HepG2 (cell line): ENCODE measurements around the gene UROS. TPM values are rescaled to one million over a fixed set of nuclear protein-coding genes. Genes with fewer than 3 reads are reported as not detected.

Experiments
- ATF7 ChIP-seq, 2 experiments: fragments of 450-650 bp in 1 of 2; sonication (generic) in 1 of 2; formaldehyde crosslinking in 1 of 2; IDR thresholded peaks; 2 replicates each; pipeline versions ENCODE4 v1.4.0 to v1.6.1; 2016 to 2020; ENCODE audit warnings: antibody characterized with exemption in 1 of 2, mild to moderate bottlenecking in 1 of 2, missing genetic modification reagents in 1 of 2
- HOXD1 ChIP-seq: sonication (generic); formaldehyde crosslinking; IDR thresholded peaks from 2 replicates; pipeline ENCODE4 v1.5.0; 2020; ENCODE audit warnings: missing genetic modification reagents
- KLF6 ChIP-seq: IDR thresholded peaks from 2 replicates; pipeline ENCODE4 v1.8.0; 2016; ENCODE audit warnings: missing biosample characterization, missing genetic modification reagents
- MIER3 ChIP-seq: IDR thresholded peaks from 2 replicates; pipeline ENCODE4 v1.6.1; 2016; ENCODE audit warnings: missing compliant biosample characterization, borderline replicate concordance
- MTA3 ChIP-seq: sonication (generic); formaldehyde crosslinking; IDR thresholded peaks from 2 replicates; pipeline ENCODE4 v1.4.0; 2020; ENCODE audit warnings: missing genetic modification reagents
- NFIB ChIP-seq: sonication (generic); formaldehyde crosslinking; IDR thresholded peaks from 2 replicates; pipeline ENCODE4 v1.9.0; 2021; ENCODE audit warnings: missing genetic modification reagents, mild to moderate bottlenecking, borderline replicate concordance
- NR1H2 ChIP-seq: sonication (generic); formaldehyde crosslinking; IDR thresholded peaks from 2 replicates; pipeline ENCODE4 v1.8.1; 2022; ENCODE audit warnings: low read depth, missing genetic modification reagents, borderline replicate concordance
- PITX1 ChIP-seq: sonication (generic); formaldehyde crosslinking; IDR thresholded peaks from 2 replicates; pipeline ENCODE4 v1.5.1; 2020; ENCODE audit warnings: mild to moderate bottlenecking, missing genetic modification reagents
- REL ChIP-seq: sonication (generic); formaldehyde crosslinking; conservative IDR thresholded peaks from 2 replicates; pipeline ENCODE4 v1.8.0; 2022; ENCODE audit warnings: mild to moderate bottlenecking, missing genetic modification reagents, moderate library complexity
- RFXAP ChIP-seq: sonication (generic); formaldehyde crosslinking; IDR thresholded peaks from 2 replicates; pipeline ENCODE4 v1.4.0; 2020; ENCODE audit warnings: missing genetic modification reagents, borderline replicate concordance
- SIN3B ChIP-seq: fragments of 150-350 bp; IDR thresholded peaks from 2 replicates; pipeline ENCODE4 v1.6.1; 2014; ENCODE audit warnings: low read length
- SMAD1 ChIP-seq: sonication (generic); formaldehyde crosslinking; IDR thresholded peaks from 2 replicates; pipeline ENCODE4 v1.4.0; 2020; ENCODE audit warnings: missing genetic modification reagents, low read depth, mild to moderate bottlenecking, borderline replicate concordance
- SMAD9 ChIP-seq: sonication (generic); formaldehyde crosslinking; IDR thresholded peaks from 2 replicates; pipeline ENCODE4 v1.5.1; 2020; ENCODE audit warnings: mild to moderate bottlenecking, missing genetic modification reagents
- SP140L ChIP-seq: sonication (generic); formaldehyde crosslinking; IDR thresholded peaks from 2 replicates; pipeline ENCODE4 v1.4.0; 2020; ENCODE audit warnings: missing genetic modification reagents, borderline replicate concordance
- TAF1 ChIP-seq: sonication (generic); formaldehyde crosslinking; IDR thresholded peaks from 2 replicates; pipeline ENCODE4 v1.4.0; 2020; ENCODE audit warnings: missing genetic modification reagents
- TAF15 ChIP-seq: fragments of 200-400 bp; formaldehyde crosslinking; IDR thresholded peaks from one replicate; pipeline ENCODE4 v1.6.1; 2018; ENCODE audit warnings: mild to moderate bottlenecking, low read depth, low read length; ENCODE audit not compliant: poor library complexity, severe bottlenecking
- TEAD2 ChIP-seq: sonication (generic); formaldehyde crosslinking; IDR thresholded peaks from 2 replicates; pipeline ENCODE4 v1.9.0; 2021; ENCODE audit warnings: missing genetic modification reagents
- YEATS2 ChIP-seq: sonication (generic); formaldehyde crosslinking; IDR thresholded peaks from 2 replicates; pipeline ENCODE4 v1.4.0; 2020; ENCODE audit warnings: missing genetic modification reagents, borderline replicate concordance
- ZBTB20 ChIP-seq: sonication (generic); formaldehyde crosslinking; IDR thresholded peaks from 2 replicates; pipeline ENCODE4 v1.8.1; 2023; ENCODE audit warnings: missing genetic modification reagents, low read depth, mild to moderate bottlenecking, borderline replicate concordance
- ZBTB7B ChIP-seq: sonication (generic); formaldehyde crosslinking; IDR thresholded peaks from 2 replicates; pipeline ENCODE4 v1.4.0; 2020; ENCODE audit warnings: missing genetic modification reagents
- ZNF292 ChIP-seq: sonication (generic); formaldehyde crosslinking; IDR thresholded peaks from 2 replicates; pipeline ENCODE4 v1.8.1; 2022; ENCODE audit warnings: mild to moderate bottlenecking, low read depth, missing genetic modification reagents, borderline replicate concordance
- ZNF468 ChIP-seq: sonication (generic); formaldehyde crosslinking; IDR thresholded peaks from 2 replicates; pipeline ENCODE4 v1.8.0; 2022; ENCODE audit warnings: mild to moderate bottlenecking, moderate library complexity, missing genetic modification reagents
- ZNF598 ChIP-seq: sonication (generic); formaldehyde crosslinking; IDR thresholded peaks from 2 replicates; pipeline ENCODE4 v1.5.1; 2020; ENCODE audit warnings: mild to moderate bottlenecking, missing genetic modification reagents, borderline replicate concordance
- ZNF652 ChIP-seq: IDR thresholded peaks from 2 replicates; pipeline ENCODE4 v1.6.1; 2016; ENCODE audit warnings: low read depth, borderline replicate concordance
- ZNF773 ChIP-seq: sonication (generic); formaldehyde crosslinking; IDR thresholded peaks from 2 replicates; pipeline ENCODE4 v1.4.0; 2020; ENCODE audit warnings: missing genetic modification reagents, borderline replicate concordance
- ZSCAN5A ChIP-seq: sonication (generic); formaldehyde crosslinking; IDR thresholded peaks from 2 replicates; pipeline ENCODE4 v1.8.0; 2022; ENCODE audit warnings: mild to moderate bottlenecking, missing genetic modification reagents, borderline replicate concordance
- polyA plus RNA-seq, 8 experiments: library from polyadenylated mRNA; depleted of rRNA in 3 of 8; stranded (reverse) in 7 of 8; unstranded in 1 of 8; fragments of >200 nt; fragmentation: Illumina TruSeq in 4 of 8; extraction: Trizol in 4 of 8; gene quantifications; 2 replicates each; pipeline versions ENCODE4 v1.2.1 to v1.2.3, GENCODE V29; 2011 to 2016; ENCODE audit warnings: low read depth in 4 of 8, missing spikeins in 1 of 8, mixed read lengths in 1 of 8; ENCODE audit not compliant: insufficient read depth in 1 of 8
- total RNA-seq, 5 experiments: library from RNA; depleted of rRNA; stranded (reverse); fragments of >200 nt; fragmentation: Illumina TruSeq; extraction: Trizol; gene quantifications; 2 replicates each; pipeline ENCODE4 v1.2.3, GENCODE V29; 2016; ENCODE audit warnings: low read depth in 1 of 5
- TF ChIP-seq, protein P1 (sequence below): sonication (generic); formaldehyde crosslinking; IDR thresholded peaks from 2 replicates; pipeline ENCODE4 v1.4.0; 2020; ENCODE audit warnings: missing genetic modification reagents

The UROS gene
- total and polyA plus RNA-seq, 2 of the 13 experiments (the other 11 are each of a cell fraction or from before 2014, with no cell fraction given), result 14.8 to 49.9 TPM

DNA sequence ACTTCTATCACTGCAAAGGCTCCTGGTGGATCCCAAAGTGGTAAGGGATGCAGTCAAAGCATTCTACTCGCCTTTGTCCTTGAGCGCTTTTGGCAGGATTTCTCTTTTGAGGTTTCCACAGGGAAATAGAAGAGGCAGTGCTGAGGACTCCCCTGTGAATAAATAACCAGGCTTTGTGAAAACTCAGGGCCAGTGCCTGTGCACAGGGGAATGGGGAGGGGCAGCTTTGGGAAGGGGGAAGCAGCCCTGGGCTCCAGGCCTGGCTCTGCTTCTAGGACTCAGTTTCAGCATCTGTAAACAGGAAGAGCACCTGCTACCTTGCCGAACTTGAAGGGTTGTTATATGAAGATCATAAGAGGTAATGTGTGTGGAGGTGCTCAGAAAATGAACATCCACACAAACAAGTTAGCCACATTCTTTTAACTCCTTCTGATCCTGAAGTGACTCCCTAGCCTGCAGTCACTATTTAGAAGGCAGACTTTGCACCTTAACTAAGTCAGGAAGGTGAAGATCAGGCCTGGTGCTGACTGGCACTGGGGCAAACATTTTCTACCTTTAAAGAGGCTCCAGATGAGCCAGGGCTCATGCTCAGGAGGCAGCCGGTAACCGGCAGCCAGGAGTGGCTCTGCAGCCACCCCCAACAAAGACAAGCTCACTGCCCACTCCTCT, 24.9 kb downstream of the UROS start (continued):
- TF ChIP-seq ATF7 (IDR thresholded peaks at IDR 0.05) (no peak), ATF7 (CRISPR knock-in tag; IDR thresholded peaks at IDR 0.05) (no peak), ZNF773 (CRISPR knock-in tag) (no peak), SP140L (no peak), RFXAP (no peak), SMAD9 (CRISPR knock-in tag) (no peak), SIN3B (no peak), MIER3 (CRISPR knock-in tag) (no peak), ZNF598 (CRISPR knock-in tag) (no peak), ZNF468 (CRISPR knock-in tag) (no peak), YEATS2 (no peak), NFIB (CRISPR knock-in tag) (no peak), TAF15 (no peak), HOXD1 (CRISPR knock-in tag) (no peak), ZBTB20 (CRISPR knock-in tag) (peak; percentile 34; the same call in 1 of the 2 replicates), NR1H2 (CRISPR knock-in tag) (no peak), TAF1 (CRISPR knock-in tag) (no peak), MTA3 (CRISPR knock-in tag) (no peak), ZBTB7B (CRISPR knock-in tag) (0 out of 2 replicates have a peak, but pooled peaks have one; percentile 12), ZNF292 (CRISPR knock-in tag) (peak; percentile 44; the same call in 1 of the 2 replicates), PITX1 (CRISPR knock-in tag) (no peak; the same call in 1 of the 2 replicates), REL (CRISPR knock-in tag) (no peak), SMAD1 (CRISPR knock-in tag) (no peak), KLF6 (CRISPR knock-in tag) (no peak), ZNF652 (CRISPR knock-in tag) (peak; percentile 82), TEAD2 (no peak), ZSCAN5A (CRISPR knock-in tag) (no peak)
- TF ChIP-seq, protein P1, sequence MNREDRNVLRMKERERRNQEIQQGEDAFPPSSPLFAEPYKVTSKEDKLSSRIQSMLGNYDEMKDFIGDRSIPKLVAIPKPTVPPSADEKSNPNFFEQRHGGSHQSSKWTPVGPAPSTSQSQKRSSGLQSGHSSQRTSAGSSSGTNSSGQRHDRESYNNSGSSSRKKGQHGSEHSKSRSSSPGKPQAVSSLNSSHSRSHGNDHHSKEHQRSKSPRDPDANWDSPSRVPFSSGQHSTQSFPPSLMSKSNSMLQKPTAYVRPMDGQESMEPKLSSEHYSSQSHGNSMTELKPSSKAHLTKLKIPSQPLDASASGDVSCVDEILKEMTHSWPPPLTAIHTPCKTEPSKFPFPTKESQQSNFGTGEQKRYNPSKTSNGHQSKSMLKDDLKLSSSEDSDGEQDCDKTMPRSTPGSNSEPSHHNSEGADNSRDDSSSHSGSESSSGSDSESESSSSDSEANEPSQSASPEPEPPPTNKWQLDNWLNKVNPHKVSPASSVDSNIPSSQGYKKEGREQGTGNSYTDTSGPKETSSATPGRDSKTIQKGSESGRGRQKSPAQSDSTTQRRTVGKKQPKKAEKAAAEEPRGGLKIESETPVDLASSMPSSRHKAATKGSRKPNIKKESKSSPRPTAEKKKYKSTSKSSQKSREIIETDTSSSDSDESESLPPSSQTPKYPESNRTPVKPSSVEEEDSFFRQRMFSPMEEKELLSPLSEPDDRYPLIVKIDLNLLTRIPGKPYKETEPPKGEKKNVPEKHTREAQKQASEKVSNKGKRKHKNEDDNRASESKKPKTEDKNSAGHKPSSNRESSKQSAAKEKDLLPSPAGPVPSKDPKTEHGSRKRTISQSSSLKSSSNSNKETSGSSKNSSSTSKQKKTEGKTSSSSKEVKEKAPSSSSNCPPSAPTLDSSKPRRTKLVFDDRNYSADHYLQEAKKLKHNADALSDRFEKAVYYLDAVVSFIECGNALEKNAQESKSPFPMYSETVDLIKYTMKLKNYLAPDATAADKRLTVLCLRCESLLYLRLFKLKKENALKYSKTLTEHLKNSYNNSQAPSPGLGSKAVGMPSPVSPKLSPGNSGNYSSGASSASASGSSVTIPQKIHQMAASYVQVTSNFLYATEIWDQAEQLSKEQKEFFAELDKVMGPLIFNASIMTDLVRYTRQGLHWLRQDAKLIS (CRISPR knock-in tag), result no peak
